SU-DHL-6 (cell line): ENCODE results near the gene TYW3.

ENCODE experiments used
- H2AFZ ChIP-seq: fragments of 200-600 bp; sonication (generic); 2 replicates; pipeline ENCODE4 v1.6.1; 2014; ENCODE audit warnings: low read depth, mild to moderate bottlenecking, moderate library complexity, mixed read lengths, antibody characterized with exemption, low read length; ENCODE audit not compliant: severe bottlenecking
- H3F3A ChIP-seq: fragments of 200-600 bp; shearing (Covaris generic); 2 replicates; pipeline ENCODE4 v1.6.0; 2016; ENCODE audit warnings: antibody characterized with exemption, mild to moderate bottlenecking; ENCODE audit not compliant: insufficient read depth
- H3K27ac ChIP-seq: fragments of 200-600 bp; sonication (generic); 2 replicates; pipeline ENCODE4 v1.5.1; 2016; ENCODE audit warnings: low read depth, mild to moderate bottlenecking, low read length, moderate library complexity, mixed read lengths
- H3K27me3 ChIP-seq: fragments of 200-600 bp; sonication (generic), shearing (Covaris generic); 2 replicates; pipeline ENCODE4 v1.6.0; 2014; ENCODE audit warnings: mild to moderate bottlenecking, low read length
- H3K36me3 ChIP-seq: fragments of 200-600 bp; sonication (generic); 2 replicates; pipeline ENCODE4 v1.6.1; 2014; ENCODE audit warnings: mild to moderate bottlenecking, low read length, mixed read lengths
- H3K4me2 ChIP-seq: fragments of 300-600, 200-600 bp; shearing (Covaris generic), sonication (generic); 2 replicates; pipeline ENCODE4 v1.6.0; 2014; ENCODE audit warnings: low read length, low read depth, mild to moderate bottlenecking; ENCODE audit not compliant: poor library complexity, severe bottlenecking
- H3K4me3 ChIP-seq: fragments of 200-600 bp; sonication (generic); 2 replicates; pipeline ENCODE4 v1.5.1; 2014; ENCODE audit warnings: antibody characterized with exemption, low read length, mild to moderate bottlenecking, mixed read lengths; ENCODE audit not compliant: insufficient read depth, poor library complexity, severe bottlenecking
- H3K79me2 ChIP-seq: fragments of 200-600 bp; sonication (generic); 2 replicates; pipeline ENCODE4 v1.6.1; 2014; ENCODE audit warnings: mild to moderate bottlenecking, low read length, moderate library complexity; ENCODE audit not compliant: insufficient read depth
- H3K9ac ChIP-seq: fragments of 200-600 bp; sonication (generic); 2 replicates; pipeline ENCODE4 v1.7.0; 2014; ENCODE audit warnings: mild to moderate bottlenecking, low read length
- H3K9me2 ChIP-seq: fragments of 200-600 bp; sonication (generic); replicated peaks from 2 replicates; pipeline ENCODE4 v1.6.1; 2014; ENCODE audit warnings: low read length; ENCODE audit not compliant: insufficient read depth
- H3K9me3 ChIP-seq: fragments of 200-600 bp; sonication (generic); 2 replicates; pipeline ENCODE4 v1.6.1; 2014; ENCODE audit warnings: low read length, mixed read lengths; ENCODE audit not compliant: insufficient read depth
- H4K20me1 ChIP-seq: fragments of 200-600 bp; sonication (generic); 2 replicates; pipeline ENCODE4 v1.6.1; 2014; ENCODE audit warnings: low read depth, mild to moderate bottlenecking, antibody characterized with exemption, low read length, moderate library complexity, mixed read lengths
- EZH2phosphoT487 ChIP-seq: fragments of 200-600 bp; sonication (generic), shearing (Covaris generic); conservative IDR thresholded peaks from 2 replicates; pipeline ENCODE4 v1.6.1; 2018; ENCODE audit warnings: mild to moderate bottlenecking, antibody characterized with exemption, low read length, moderate library complexity, mixed read lengths
- TF ChIP-seq, protein P1 (sequence below): fragments of 200-600 bp; sonication (generic); IDR thresholded peaks from one replicate; pipeline ENCODE4 v1.5.1; 2017; ENCODE audit warnings: antibody characterized with exemption, mild to moderate bottlenecking, low read length, moderate library complexity; ENCODE audit not compliant: insufficient read depth, poor library complexity, severe bottlenecking

The TYW3 gene

GRCh38 chr1:74799119-74799657, 66.2 kb downstream of the TYW3 start:
- TF ChIP-seq, protein P1, sequence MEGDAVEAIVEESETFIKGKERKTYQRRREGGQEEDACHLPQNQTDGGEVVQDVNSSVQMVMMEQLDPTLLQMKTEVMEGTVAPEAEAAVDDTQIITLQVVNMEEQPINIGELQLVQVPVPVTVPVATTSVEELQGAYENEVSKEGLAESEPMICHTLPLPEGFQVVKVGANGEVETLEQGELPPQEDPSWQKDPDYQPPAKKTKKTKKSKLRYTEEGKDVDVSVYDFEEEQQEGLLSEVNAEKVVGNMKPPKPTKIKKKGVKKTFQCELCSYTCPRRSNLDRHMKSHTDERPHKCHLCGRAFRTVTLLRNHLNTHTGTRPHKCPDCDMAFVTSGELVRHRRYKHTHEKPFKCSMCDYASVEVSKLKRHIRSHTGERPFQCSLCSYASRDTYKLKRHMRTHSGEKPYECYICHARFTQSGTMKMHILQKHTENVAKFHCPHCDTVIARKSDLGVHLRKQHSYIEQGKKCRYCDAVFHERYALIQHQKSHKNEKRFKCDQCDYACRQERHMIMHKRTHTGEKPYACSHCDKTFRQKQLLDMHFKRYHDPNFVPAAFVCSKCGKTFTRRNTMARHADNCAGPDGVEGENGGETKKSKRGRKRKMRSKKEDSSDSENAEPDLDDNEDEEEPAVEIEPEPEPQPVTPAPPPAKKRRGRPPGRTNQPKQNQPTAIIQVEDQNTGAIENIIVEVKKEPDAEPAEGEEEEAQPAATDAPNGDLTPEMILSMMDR, result no peak
- no peak for TF ChIP-seq EZH2phosphoT487
- H3K27ac ChIP-seq, result no peak overlapping the region

DNA sequence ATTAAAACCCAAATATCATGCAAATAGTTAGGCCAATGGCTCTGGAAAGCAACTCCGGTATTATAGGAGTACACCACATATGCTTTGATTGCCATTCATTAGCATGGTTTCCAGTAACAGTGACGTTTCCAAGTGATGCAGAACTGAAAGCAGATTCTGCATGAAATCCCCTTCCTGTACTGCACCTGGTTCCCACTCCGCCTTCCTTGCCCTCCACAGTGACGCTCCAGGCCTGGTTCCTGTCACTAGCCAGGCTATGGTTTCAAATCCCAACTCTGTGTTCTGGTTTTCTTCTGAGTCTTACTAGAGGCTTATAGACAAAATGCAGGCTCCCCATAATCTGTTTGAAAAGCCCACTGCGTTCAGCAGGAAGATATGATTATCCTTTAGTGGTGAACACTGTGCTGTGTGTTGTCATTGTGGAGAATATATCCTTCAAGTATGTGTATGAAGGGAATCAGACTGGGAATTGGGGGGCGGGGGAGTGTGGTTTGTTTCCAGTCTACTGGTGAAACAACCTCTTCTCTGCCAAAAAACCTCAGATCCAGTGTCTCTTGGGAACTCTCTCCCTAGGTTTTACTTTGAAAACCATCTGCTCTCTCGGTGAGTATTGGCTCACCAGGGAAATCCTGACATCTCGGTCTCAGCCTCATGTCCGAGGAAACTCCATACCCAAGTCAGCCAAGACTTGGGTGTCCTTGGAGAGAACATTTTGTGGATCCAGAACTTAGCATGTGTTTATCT, 78.7 kb downstream of the TYW3 start:
- H2AFZ ChIP-seq, result peak overlapping the region; percentile 17

More at GRCh38 chr1:74799119-74799657, 66.2 kb downstream of the TYW3 start:
- Histone ChIP-seq H2AFZ (no peak overlapping the region), H3K9me2 (no peaks in the 10 kb centered on the region), H3K4me2 (no peak overlapping the region), H3K27me3 (no peaks in the 10 kb centered on the region), H3K79me2 (no peaks in the 10 kb centered on the region), H3K36me3 (no peaks in the 10 kb centered on the region), H4K20me1 (no peaks in the 10 kb centered on the region), H3F3A (no peaks in the 10 kb centered on the region), H3K4me3 (no peak overlapping the region), H3K9me3 (peaks cover 3% of the 10 kb centered on the region; the same call in 1 of the 2 replicates), H3K9ac (no peak overlapping the region)

GRCh38 chr1:74812180-74812541, 79.2 kb downstream of the TYW3 start:
- Histone ChIP-seq H3F3A (no peaks in the 10 kb centered on the region), H2AFZ (peak overlapping the region; percentile 17), H3K9ac (no peak overlapping the region), H4K20me1 (no peaks in the 10 kb centered on the region), H3K27ac (no peak overlapping the region), H3K4me3 (no peak overlapping the region), H3K79me2 (no peaks in the 10 kb centered on the region), H3K9me3 (no peaks in the 10 kb centered on the region), H3K27me3 (no peaks in the 10 kb centered on the region), H3K9me2 (no peaks in the 10 kb centered on the region), H3K36me3 (no peaks in the 10 kb centered on the region), H3K4me2 (no peak overlapping the region)
- TF ChIP-seq, protein P1, result no peak
- no peak for TF ChIP-seq EZH2phosphoT487

More for the DNA sequence above, 78.7 kb downstream of the TYW3 start:
- Histone ChIP-seq H3F3A (no peaks in the 10 kb centered on the region), H3K79me2 (no peaks in the 10 kb centered on the region), H3K27me3 (no peaks in the 10 kb centered on the region), H3K9ac (no peak overlapping the region), H3K4me2 (no peak overlapping the region), H3K27ac (no peak overlapping the region), H4K20me1 (no peaks in the 10 kb centered on the region), H3K9me3 (no peaks in the 10 kb centered on the region), H3K9me2 (no peaks in the 10 kb centered on the region), H3K4me3 (no peak overlapping the region), H3K36me3 (no peaks in the 10 kb centered on the region)
- TF ChIP-seq, protein P1, result no peak
- no peak for TF ChIP-seq EZH2phosphoT487
